Thyroid gland (tissue), 4 donors: Measurements from ENCODE around the gene HTATIP2.

Experiments
- CTCF ChIP-seq, 6 experiments: fragments of 200-600 bp in 3 of 6; fragments of 450-650 bp in 3 of 6; sonication (generic) in 3 of 6; IDR thresholded peaks; one replicate each; pipeline ENCODE4 v1.5.1; 2016 to 2019; ENCODE audit warnings: antibody characterized with exemption in 6 of 6, mild to moderate bottlenecking in 2 of 6, inconsistent platforms in 1 of 6, moderate library complexity in 1 of 6
- POLR2A ChIP-seq, 2 donors: fragments of 450-650 bp; IDR thresholded peaks; one replicate each; pipeline ENCODE4 v1.6.1; 2017; ENCODE audit warnings: antibody characterized with exemption in 2 of 2, mild to moderate bottlenecking in 2 of 2, moderate library complexity in 1 of 2

GRCh38 chr11:20403059-20403458 is 39.5 kb downstream of the HTATIP2 start:
- TF ChIP-seq CTCF (IDR thresholded peaks at IDR 0.05) (no peak), POLR2A (IDR thresholded peaks at IDR 0.05) (no peak)
